Measurements from ENCODE around the gene PJA2.

The PJA2 gene

GRCh38 chr5:109410389-109411148 is 795 bp upstream of the PJA2 start:
- peak; percentile 71 for DNase-seq (ENCODE audit: low read depth)
- peak overlapping the region; percentile 53 for H3K4me3 ChIP-seq (ENCODE audit: low read depth, low read length)

DNA sequence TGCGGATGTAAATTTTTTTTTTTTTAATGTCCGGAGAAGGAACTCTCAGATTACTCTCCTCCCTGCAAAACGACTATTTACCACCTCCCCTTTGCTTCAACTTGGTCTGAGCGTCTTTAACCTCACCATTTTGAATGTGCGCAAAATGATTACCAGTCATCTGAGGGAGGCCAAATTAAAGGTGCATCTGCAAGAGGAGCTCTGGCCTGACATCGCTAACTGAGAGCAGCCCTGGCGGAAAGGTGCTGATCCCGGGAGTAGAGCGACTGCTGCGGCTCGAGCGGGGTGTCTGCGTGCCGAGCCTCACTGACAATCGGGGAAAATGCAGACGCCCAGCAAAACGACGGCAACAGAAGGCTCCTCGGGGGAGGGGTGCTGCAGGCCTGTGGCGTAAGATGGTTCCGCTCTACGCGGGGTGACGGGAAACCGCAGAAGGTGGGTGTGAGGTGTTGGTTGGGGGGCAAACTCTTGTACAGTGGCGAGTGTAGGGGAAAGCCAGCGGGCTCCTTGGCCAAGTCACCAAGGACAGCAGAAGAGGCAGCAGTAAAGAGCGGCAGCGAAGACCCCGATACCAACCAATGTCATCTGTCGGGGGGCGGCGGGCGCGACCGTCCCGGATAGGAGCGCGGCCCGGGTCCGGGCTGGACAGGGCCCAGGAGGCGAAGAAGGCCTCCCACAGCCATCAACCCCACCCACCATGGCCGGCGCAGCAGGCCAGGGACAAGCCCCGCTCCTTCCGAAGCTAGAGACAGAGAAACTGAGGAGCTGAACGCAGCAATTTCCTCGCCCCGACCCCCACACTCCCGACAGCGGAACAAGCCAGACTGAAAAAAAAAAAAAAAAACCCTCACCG is 557 bp downstream of the PJA2 start:
- peak; percentile 62 for DNase-seq (ENCODE audit: low read depth)
- H3K4me3 ChIP-seq (ENCODE audit: low read depth, low read length): peak overlapping the region; percentile 79

- DNase-seq (ENCODE audit: low read depth): no peak
- H3K4me3 ChIP-seq (ENCODE audit: low read depth, low read length): peak overlapping the region; percentile 79
These were observed 1.9 kb downstream of the PJA2 start for GRCh38 chr5:109407913-109408312.

GRCh38 chr5:109406719-109407118 is 3.1 kb downstream of the PJA2 start:
- DNase-seq (ENCODE audit: low read depth): no peak
- no peak overlapping the region for H3K4me3 ChIP-seq (ENCODE audit: low read depth, low read length)

DNA sequence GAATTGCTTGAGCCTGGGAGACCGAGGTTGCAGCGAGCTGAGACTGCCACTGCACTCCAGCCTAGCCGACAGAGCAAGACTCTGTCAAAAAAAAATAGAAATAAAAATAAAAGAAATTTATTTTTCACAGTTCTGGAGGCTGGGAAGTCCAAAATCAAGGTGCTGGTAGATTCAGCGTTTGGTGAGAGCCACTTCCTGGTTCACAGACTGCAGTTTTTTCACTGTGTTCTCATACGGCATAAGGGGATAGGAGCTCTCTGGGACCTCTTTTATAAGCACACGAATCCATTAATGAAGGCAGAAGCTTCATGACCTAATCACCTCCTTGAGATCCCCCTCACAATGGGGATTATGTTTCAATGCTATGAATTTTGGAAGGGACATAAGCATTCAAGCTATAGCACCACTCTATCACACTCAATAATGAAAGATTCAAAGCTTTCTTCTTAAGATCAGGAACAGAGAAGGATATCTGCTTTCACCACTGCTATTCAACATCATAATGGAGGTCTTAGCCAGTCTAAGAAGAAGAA is 5.3 kb downstream of the PJA2 start:
- no peak overlapping the region for H3K4me3 ChIP-seq (ENCODE audit: low read depth, low read length)
- no peak for DNase-seq (ENCODE audit: low read depth)

DNA sequence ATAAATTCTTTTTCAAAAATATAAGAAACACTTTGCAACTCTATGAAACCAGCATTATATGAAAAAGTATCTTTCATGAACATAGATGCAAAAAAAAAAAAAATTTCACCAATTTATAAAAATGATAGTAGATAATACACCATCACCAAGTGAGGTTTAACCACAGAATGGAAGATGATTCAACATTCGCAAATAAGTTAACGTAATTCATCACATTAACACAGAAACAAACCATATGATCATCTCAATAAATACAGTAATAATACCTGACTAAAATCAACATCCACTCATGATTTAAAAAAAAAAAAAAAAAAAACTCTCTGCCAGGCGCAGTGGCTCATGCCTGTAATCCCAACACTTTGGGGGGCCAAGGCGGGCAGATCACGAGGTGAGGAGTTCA is 6.3 kb downstream of the PJA2 start:
- DNase-seq (ENCODE audit: low read depth): no peak
- H3K4me3 ChIP-seq (ENCODE audit: low read depth, low read length): no peak overlapping the region

GRCh38 chr5:109399092-109399759 is 10.5 kb downstream of the PJA2 start:
- no peak overlapping the region for H3K4me3 ChIP-seq (ENCODE audit: low read depth, low read length)
- no peak for DNase-seq (ENCODE audit: low read depth)

GRCh38 chr5:109396965-109397364 is 12.8 kb downstream of the PJA2 start:
- DNase-seq (ENCODE audit: low read depth): no peak

DNA sequence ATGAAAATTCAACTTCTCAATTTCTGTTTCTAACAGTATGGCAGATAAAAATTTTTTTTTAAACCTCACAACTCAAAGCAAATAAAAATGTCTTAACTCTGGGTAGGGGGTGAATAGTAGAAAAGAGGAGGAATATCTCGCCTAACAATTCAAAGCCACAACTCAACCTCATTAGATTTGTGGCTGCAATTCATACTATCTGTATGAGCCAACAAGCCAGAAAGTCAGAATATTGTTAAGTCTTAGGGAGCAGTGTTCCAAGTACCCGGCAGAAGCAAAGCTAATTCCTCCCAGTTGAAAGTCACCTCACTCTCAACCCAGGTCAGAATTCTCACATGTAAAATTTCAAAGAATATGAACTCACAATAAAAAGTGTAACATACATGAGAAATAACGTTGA is 15.0 kb downstream of the PJA2 start:
- DNase-seq (ENCODE audit: low read depth): no peak
- H3K4me3 ChIP-seq (ENCODE audit: low read depth, low read length): no peak overlapping the region

More at GRCh38 chr5:109396965-109397364, 12.8 kb downstream of the PJA2 start:
- H3K4me3 ChIP-seq (ENCODE audit: low read depth, low read length): no peak overlapping the region

DNA sequence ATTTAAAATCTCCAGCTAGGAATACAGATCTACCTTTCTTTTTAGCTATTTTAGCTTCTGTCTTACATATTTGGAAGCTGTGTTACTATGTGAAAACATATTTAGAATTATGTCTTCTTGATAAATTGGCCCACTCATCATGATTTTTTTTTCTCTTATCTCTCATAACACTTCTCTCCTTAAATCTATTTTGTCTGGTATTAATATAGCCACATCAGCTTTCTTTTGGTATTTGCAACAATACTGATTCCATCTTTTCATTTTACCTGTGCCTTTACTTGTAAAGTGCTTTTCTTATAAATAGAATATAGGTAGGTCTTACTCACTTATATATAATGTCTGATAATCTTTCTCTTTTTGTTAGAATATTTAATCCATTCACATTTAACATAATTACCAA is 19.6 kb downstream of the PJA2 start:
- no peak for DNase-seq (ENCODE audit: low read depth)
- H3K4me3 ChIP-seq (ENCODE audit: low read depth, low read length): no peak overlapping the region

DNA sequence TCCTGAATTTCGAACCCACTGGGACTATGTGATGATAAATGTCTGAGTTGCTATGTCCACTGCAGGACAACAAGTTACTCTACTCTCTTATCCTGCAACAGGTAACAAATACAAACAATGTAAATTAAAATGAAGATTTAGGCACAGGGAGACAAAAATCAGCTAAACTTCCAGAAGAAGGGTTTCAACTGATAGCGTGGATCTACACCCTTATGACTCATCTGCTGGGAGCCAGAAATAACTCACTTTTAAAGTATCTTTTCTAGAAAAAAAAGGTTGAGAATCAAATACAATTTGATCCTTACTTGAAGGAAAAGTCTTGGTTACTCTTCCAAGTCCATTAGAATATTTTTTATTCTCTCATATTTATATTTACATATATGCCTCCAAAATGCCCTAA is 21.4 kb downstream of the PJA2 start:
- DNase-seq (ENCODE audit: low read depth): no peak
- H3K4me3 ChIP-seq (ENCODE audit: low read depth, low read length): no peak overlapping the region

- no peak overlapping the region for H3K4me3 ChIP-seq (ENCODE audit: low read depth, low read length)
- no peak for DNase-seq (ENCODE audit: low read depth)
These were observed 22.3 kb downstream of the PJA2 start for GRCh38 chr5:109387408-109387974.

GRCh38 chr5:109378095-109378494 is 31.7 kb downstream of the PJA2 start:
- no peak for DNase-seq (ENCODE audit: low read depth)
- H3K4me3 ChIP-seq (ENCODE audit: low read depth, low read length): no peak overlapping the region

GRCh38 chr5:109374625-109375024 is 35.1 kb downstream of the PJA2 start:
- no peak for DNase-seq (ENCODE audit: low read depth)

DNA sequence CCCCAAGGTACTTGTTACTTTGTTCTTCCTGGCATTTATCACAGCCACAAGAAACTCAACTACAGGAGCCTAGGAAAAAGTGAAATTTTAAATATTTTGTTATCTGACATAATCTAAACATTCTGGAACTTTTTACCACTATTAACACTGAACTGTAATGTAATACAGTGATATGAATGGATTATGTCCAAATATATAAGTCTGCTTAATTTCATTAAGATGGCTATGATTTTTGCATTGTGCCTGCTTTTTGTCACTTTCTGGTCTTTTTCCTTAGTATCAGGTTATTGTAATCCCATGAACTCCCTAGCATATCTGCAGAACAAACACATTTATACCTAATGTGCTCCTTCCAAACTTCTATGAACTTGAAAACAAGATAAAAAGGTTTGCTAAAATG is 35.8 kb downstream of the PJA2 start:
- H3K4me3 ChIP-seq (ENCODE audit: low read depth, low read length): no peak overlapping the region
- DNase-seq (ENCODE audit: low read depth): no peak

More at GRCh38 chr5:109374625-109375024, 35.1 kb downstream of the PJA2 start:
- no peak overlapping the region for H3K4me3 ChIP-seq (ENCODE audit: low read depth, low read length)

GRCh38 chr5:109370343-109370742 is 39.4 kb downstream of the PJA2 start:
- H3K4me3 ChIP-seq (ENCODE audit: low read depth, low read length): no peak overlapping the region
- DNase-seq (ENCODE audit: low read depth): no peak

- no peak overlapping the region for H3K4me3 ChIP-seq (ENCODE audit: low read depth, low read length)
- no peak for DNase-seq (ENCODE audit: low read depth)
These were observed 44.1 kb downstream of the PJA2 start for GRCh38 chr5:109365653-109366052.

GRCh38 chr5:109364977-109365376 is 44.8 kb downstream of the PJA2 start:
- H3K4me3 ChIP-seq (ENCODE audit: low read depth, low read length): no peak overlapping the region
- no peak for DNase-seq (ENCODE audit: low read depth)

DNA sequence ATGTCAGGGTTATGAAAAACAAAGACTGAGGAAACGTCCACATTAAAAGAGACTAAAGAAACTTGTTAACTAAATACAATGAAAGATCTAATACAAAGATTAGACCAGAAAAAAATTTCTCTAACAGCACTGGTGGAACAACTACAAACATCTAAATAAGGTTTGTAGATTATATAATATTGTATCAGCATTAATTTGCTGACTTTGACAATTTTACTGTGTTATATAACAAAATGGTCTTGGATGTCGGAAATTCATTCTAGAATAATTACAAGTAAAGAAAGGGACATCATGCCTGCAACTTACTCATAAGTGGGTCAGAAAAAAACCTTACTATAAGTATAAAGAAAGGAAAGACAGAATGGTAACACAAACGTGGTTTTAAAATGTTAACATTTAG is 50.1 kb downstream of the PJA2 start:
- H3K4me3 ChIP-seq (ENCODE audit: low read depth, low read length): no peak overlapping the region
- no peak for DNase-seq (ENCODE audit: low read depth)

GRCh38 chr5:109357807-109358206 is 52.0 kb downstream of the PJA2 start:
- no peak overlapping the region for H3K4me3 ChIP-seq (ENCODE audit: low read depth, low read length)
- DNase-seq (ENCODE audit: low read depth): no peak
